ENCODE results near the gene PDE6B. TPM values are rescaled to one million over a fixed set of nuclear protein-coding genes. Genes with fewer than 3 reads are reported as not detected.
A peak's percentile ranks its signal among the peaks of the same experiment; 100 is the strongest.

Gene PDE6B
- total RNA-seq, 1 donor from 2014 or later = 15.0 TPM

DNA sequence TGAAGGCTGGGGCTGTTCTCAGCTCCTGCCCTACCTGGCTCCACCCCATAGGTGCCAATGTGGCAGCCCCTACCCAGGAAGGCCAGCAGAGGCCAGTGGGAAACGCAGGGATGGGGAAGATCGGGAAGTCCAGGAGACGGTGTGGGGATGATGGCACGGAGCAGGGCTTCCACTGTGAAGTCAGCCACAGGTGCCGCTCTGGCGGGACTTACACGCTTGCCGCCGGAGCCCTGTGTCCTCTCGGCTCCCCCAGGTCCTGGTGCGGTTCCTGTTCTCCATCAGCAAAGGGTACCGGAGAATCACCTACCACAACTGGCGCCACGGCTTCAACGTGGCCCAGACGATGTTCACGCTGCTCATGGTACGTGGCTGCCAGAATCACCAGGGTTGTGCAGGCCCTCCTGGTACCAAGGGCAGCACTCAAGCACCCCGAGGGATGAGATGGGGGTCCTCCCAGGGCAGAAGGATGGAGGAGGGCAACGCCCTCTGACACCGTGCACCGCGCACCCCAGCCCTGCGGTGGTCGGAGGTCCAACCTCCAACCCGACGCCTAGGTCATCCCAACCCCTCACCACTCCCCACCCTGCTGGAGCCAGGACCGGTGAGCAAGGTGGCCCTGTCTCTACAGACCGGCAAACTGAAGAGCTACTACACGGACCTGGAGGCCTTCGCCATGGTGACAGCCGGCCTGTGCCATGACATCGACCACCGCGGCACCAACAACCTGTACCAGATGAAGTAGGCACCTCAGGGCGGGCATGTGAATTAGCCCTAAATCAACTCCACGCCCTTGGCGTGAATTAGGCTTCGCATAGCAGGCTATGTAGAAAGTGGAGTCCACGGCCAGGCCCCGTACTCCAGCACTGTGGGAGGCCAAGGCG is 36.7 kb downstream of the PDE6B start:
- CTCF ChIA-PET = no interaction called here
- H3K4me3 Mint-ChIP-seq = peak overlapping the region; percentile 79
- POLR2A ChIA-PET = interaction anchor here (0.7 to 4.4 kb wide), 2 partner anchors 11 to 13 kb away, joined by 3 to 56 read pairs; partner anchors contain the start of genes ATP5ME and MYL5
- ATAC-seq (ENCODE audit: low read depth) = no peak
- peaks cover 14% of the 10 kb centered on the region for H3K4me1 Mint-ChIP-seq
- H3K36me3 Mint-ChIP-seq (ENCODE audit: low read depth) = peaks cover 13% of the 10 kb centered on the region
- H3K9me3 Mint-ChIP-seq = no peaks in the 10 kb centered on the region
- no peaks in the 10 kb centered on the region for H3K27me3 Mint-ChIP-seq
- intact Hi-C loops (cut with micrococcal nuclease) = loop anchor here (5.0 kb wide), 1 partner anchor 165 kb away; the partner anchor contains the start of genes PIGG and ZNF721
- H3K27ac Mint-ChIP-seq = no peak overlapping the region
- no peak for TF ChIP-seq CTCF (IDR thresholded peaks at IDR 0.05)
- no peak for DNase-seq

- ATAC-seq (ENCODE audit: low read depth) = peak; percentile 1
- CTCF ChIA-PET = interaction anchor here (1.3 kb wide), 1 partner anchor 605 kb away, joined by 3 read pairs; no protein-coding TSS in a partner anchor
- intact Hi-C loops (cut with micrococcal nuclease) = loop anchor here (1.0 to 5.0 kb wide), 3 partner anchors 42 to 326 kb away; partner anchors contain the start of genes PCGF3, PIGG, ZNF141 and ZNF721
Observed at GRCh38 chr4:663046-663437, 37.7 kb downstream of the PDE6B start.

GRCh38 chr4:663438-664428 is 38.4 kb downstream of the PDE6B start:
- Mint-ChIP-seq H3K9me3 (no peaks in the 10 kb centered on the region), H3K4me1 (peaks cover 14% of the 10 kb centered on the region), H3K27ac (peak overlapping the region; percentile 80), H3K4me3 (peak overlapping the region; percentile 85), H3K36me3 (ENCODE audit: low read depth) (peaks cover 13% of the 10 kb centered on the region), H3K27me3 (no peaks in the 10 kb centered on the region)
- DNase-seq (peak; percentile 69), ATAC-seq (ENCODE audit: low read depth) (peak; percentile 90)
- CTCF ChIA-PET = interaction anchor here (1.0 to 2.2 kb wide), 4 partner anchors 10 to 605 kb away, joined by 3 to 10 read pairs (median 4); partner anchors contain the start of genes ATP5ME, IDUA and MYL5
- no peak for TF ChIP-seq CTCF (IDR thresholded peaks at IDR 0.05)
- intact Hi-C loops (cut with micrococcal nuclease) = loop anchor here (1.0 to 5.0 kb wide), 4 partner anchors 11 to 326 kb away; partner anchors contain the start of genes ATP5ME, MYL5, PCGF3 and PIGG
- POLR2A ChIA-PET = interaction anchor here (0.8 to 4.4 kb wide), 7 partner anchors 10 to 327 kb away, joined by 3 to 56 read pairs (median 3); partner anchors contain the start of genes ATP5ME and MYL5

More at GRCh38 chr4:663046-663437, 37.7 kb downstream of the PDE6B start:
- Mint-ChIP-seq H3K27me3 (no peaks in the 10 kb centered on the region), H3K9me3 (no peaks in the 10 kb centered on the region), H3K27ac (peak overlapping the region; percentile 70), H3K4me3 (peak overlapping the region; percentile 79), H3K36me3 (ENCODE audit: low read depth) (peaks cover 13% of the 10 kb centered on the region), H3K4me1 (peaks cover 14% of the 10 kb centered on the region)
- no peak for DNase-seq
- TF ChIP-seq CTCF (IDR thresholded peaks at IDR 0.05) = no peak
- POLR2A ChIA-PET = interaction anchor here (1.3 to 4.4 kb wide), 2 partner anchors 10 to 326 kb away, joined by 3 to 56 read pairs; partner anchors contain the start of genes ATP5ME and MYL5

GRCh38 chr4:664713-665231 is 39.4 kb downstream of the PDE6B start:
- ChIA-PET CTCF (interaction anchor here (1.1 to 2.2 kb wide), 2 partner anchors 9 to 322 kb away, joined by 4 to 10 read pairs; partner anchors contain the start of genes ATP5ME, IDUA and MYL5), POLR2A (interaction anchor here (1.0 to 4.4 kb wide), 4 partner anchors 9 to 117 kb away, joined by 3 to 56 read pairs (median 4); partner anchors contain the start of genes ATP5ME and MYL5)
- DNase-seq (no peak), ATAC-seq (ENCODE audit: low read depth) (no peak)
- peaks cover 13% of the 10 kb centered on the region for H3K36me3 Mint-ChIP-seq (ENCODE audit: low read depth)
- no peaks in the 10 kb centered on the region for H3K27me3 Mint-ChIP-seq
- H3K4me3 Mint-ChIP-seq = peak overlapping the region; percentile 85
- intact Hi-C loops (cut with micrococcal nuclease) = loop anchor here (1.0 to 5.0 kb wide), 2 partner anchors 10 to 167 kb away; partner anchors contain the start of genes ATP5ME, MYL5, PIGG and ZNF721
- TF ChIP-seq CTCF (IDR thresholded peaks at IDR 0.05) = no peak
- no peak overlapping the region for H3K27ac Mint-ChIP-seq
- no peaks in the 10 kb centered on the region for H3K9me3 Mint-ChIP-seq
- peaks cover 14% of the 10 kb centered on the region for H3K4me1 Mint-ChIP-seq
